Measurements from ENCODE around the gene MYLK2. TPM values are rescaled to one million over a fixed set of nuclear protein-coding genes. Genes with fewer than 3 reads are reported as not detected.
A peak's percentile ranks its signal among the peaks of the same experiment; 100 is the strongest.

Gene MYLK2
- total RNA-seq, 2 experiments from 2014 or later: not detected

- H3K9me3 Mint-ChIP-seq: no peaks in the 10 kb centered on the region
- no peak for TF ChIP-seq CTCF (IDR thresholded peaks at IDR 0.05)
- no peak overlapping the region for H3K27ac ChIP-seq (ENCODE audit: low read depth in 1 of 2, low read length in 2 of 2)
- H3K9me3 ChIP-seq (ENCODE audit: control insufficient read depth in 1 of 2, insufficient read depth in 1 of 2, low read length in 2 of 2): no peaks in the 10 kb centered on the region
- no peak overlapping the region for H3K27ac Mint-ChIP-seq
- intact Hi-C loops (cut with DNase I, micrococcal nuclease): loop anchor here in 1 of 2 experiments (5.0 to 10.0 kb wide), 4 partner anchors 143 to 480 kb away; partner anchors contain the start of genes ASXL1, TM9SF4 and TPX2
- H3K27me3 Mint-ChIP-seq: peaks cover 19% of the 10 kb centered on the region
- no peaks in the 10 kb centered on the region for H3K36me3 ChIP-seq (ENCODE audit: insufficient read depth, low read length)
- peaks cover 6% of the 10 kb centered on the region for H3K36me3 Mint-ChIP-seq (ENCODE audit: low read depth)
- POLR2A ChIA-PET: no interaction called here
- H3K4me3 Mint-ChIP-seq: no peak overlapping the region
- no peak overlapping the region for H3K4me3 ChIP-seq (ENCODE audit: low read length)
- H3K4me1 Mint-ChIP-seq (ENCODE audit: low read depth): peaks cover 12% of the 10 kb centered on the region
- CTCF ChIA-PET: interaction anchor here (1.9 kb wide), 1 partner anchor 25 kb away, joined by 6 read pairs; no protein-coding TSS in a partner anchor
- ATAC-seq (ENCODE audit: poor library complexity) (no peak), DNase-seq (no peak)
- peaks cover 15% of the 10 kb centered on the region for H3K4me1 ChIP-seq (ENCODE audit: insufficient read depth, low read length)
- H3K27me3 ChIP-seq (ENCODE audit: control insufficient read depth in 1 of 2, insufficient read depth in 2 of 2, low read length in 2 of 2): no peaks in the 10 kb centered on the region
These were observed 58.5 kb downstream of the MYLK2 start for GRCh38 chr20:31877684-31878083.

- Histone ChIP-seq H3K36me3 (ENCODE audit: insufficient read depth, low read length) (no peaks in the 10 kb centered on the region), H3K27me3 (ENCODE audit: control insufficient read depth in 1 of 2, insufficient read depth in 2 of 2, low read length in 2 of 2) (peaks cover 0 to 1% of the 10 kb centered on the region in 2 experiments), H3K4me3 (ENCODE audit: low read length) (peak overlapping the region; percentile 69), H3K27ac (ENCODE audit: low read depth in 1 of 2, low read length in 2 of 2) (no peak overlapping the region), H3K4me1 (ENCODE audit: insufficient read depth, low read length) (peaks cover 15% of the 10 kb centered on the region), H3K9me3 (ENCODE audit: control insufficient read depth in 1 of 2, insufficient read depth in 1 of 2, low read length in 2 of 2) (no peaks in the 10 kb centered on the region)
- no peak for TF ChIP-seq CTCF (IDR thresholded peaks at IDR 0.05)
- DNase-seq: peak; percentile 53 to 93 (median 66)
- ATAC-seq (ENCODE audit: poor library complexity): peak; percentile 88
- Mint-ChIP-seq H3K36me3 (ENCODE audit: low read depth) (peaks cover 6% of the 10 kb centered on the region), H3K4me1 (ENCODE audit: low read depth) (peaks cover 12% of the 10 kb centered on the region), H3K27ac (peak overlapping the region; percentile 48), H3K27me3 (peaks cover 18% of the 10 kb centered on the region), H3K4me3 (peak overlapping the region; percentile 92), H3K9me3 (no peaks in the 10 kb centered on the region)
- intact Hi-C loops (cut with DNase I, micrococcal nuclease): loop anchor here in 1 of 2 experiments (5.0 to 10.0 kb wide), 4 partner anchors 143 to 478 kb away; partner anchors contain the start of genes ASXL1, TM9SF4 and TPX2
- POLR2A ChIA-PET: interaction anchor here (0.7 to 1.8 kb wide), 3 partner anchors 8 to 619 kb away, joined by 3 to 6 read pairs (median 5); partner anchors contain the start of genes DUSP15, PDRG1 and TTLL9
- CTCF ChIA-PET: interaction anchor here (1.9 kb wide), 1 partner anchor 73 kb away, joined by 5 read pairs; the partner anchor contains the start of gene PDRG1
These were observed 60.2 kb downstream of the MYLK2 start for GRCh38 chr20:31879143-31879987.

GRCh38 chr20:31881945-31882344, 62.8 kb downstream of the MYLK2 start:
- TF ChIP-seq CTCF (IDR thresholded peaks at IDR 0.05): no peak
- Mint-ChIP-seq H3K4me3 (no peak overlapping the region), H3K36me3 (ENCODE audit: low read depth) (peaks cover 6% of the 10 kb centered on the region), H3K27me3 (peaks cover 27% of the 10 kb centered on the region), H3K4me1 (ENCODE audit: low read depth) (peaks cover 12% of the 10 kb centered on the region), H3K27ac (no peak overlapping the region), H3K9me3 (no peaks in the 10 kb centered on the region)
- Histone ChIP-seq H3K4me1 (ENCODE audit: insufficient read depth, low read length) (peaks cover 15% of the 10 kb centered on the region), H3K36me3 (ENCODE audit: insufficient read depth, low read length) (no peaks in the 10 kb centered on the region), H3K4me3 (ENCODE audit: low read length) (no peak overlapping the region), H3K27ac (ENCODE audit: low read depth in 1 of 2, low read length in 2 of 2) (no peak overlapping the region), H3K27me3 (ENCODE audit: control insufficient read depth in 1 of 2, insufficient read depth in 2 of 2, low read length in 2 of 2) (peaks cover 0 to 3% of the 10 kb centered on the region in 2 experiments), H3K9me3 (ENCODE audit: control insufficient read depth in 1 of 2, insufficient read depth in 1 of 2, low read length in 2 of 2) (no peaks in the 10 kb centered on the region)
- DNase-seq: no peak
- CTCF ChIA-PET: no interaction called here
- intact Hi-C loops (cut with DNase I, micrococcal nuclease): no loop called here
- no peak for ATAC-seq (ENCODE audit: poor library complexity)
- POLR2A ChIA-PET: no interaction called here
